ENCODE results near the gene ANKRD33. TPM values are rescaled to one million over a fixed set of nuclear protein-coding genes. Genes with fewer than 3 reads are reported as not detected.

Gene ANKRD33
- total RNA-seq, 1 experiment from 2014 or later: 0.81 TPM

DNA sequence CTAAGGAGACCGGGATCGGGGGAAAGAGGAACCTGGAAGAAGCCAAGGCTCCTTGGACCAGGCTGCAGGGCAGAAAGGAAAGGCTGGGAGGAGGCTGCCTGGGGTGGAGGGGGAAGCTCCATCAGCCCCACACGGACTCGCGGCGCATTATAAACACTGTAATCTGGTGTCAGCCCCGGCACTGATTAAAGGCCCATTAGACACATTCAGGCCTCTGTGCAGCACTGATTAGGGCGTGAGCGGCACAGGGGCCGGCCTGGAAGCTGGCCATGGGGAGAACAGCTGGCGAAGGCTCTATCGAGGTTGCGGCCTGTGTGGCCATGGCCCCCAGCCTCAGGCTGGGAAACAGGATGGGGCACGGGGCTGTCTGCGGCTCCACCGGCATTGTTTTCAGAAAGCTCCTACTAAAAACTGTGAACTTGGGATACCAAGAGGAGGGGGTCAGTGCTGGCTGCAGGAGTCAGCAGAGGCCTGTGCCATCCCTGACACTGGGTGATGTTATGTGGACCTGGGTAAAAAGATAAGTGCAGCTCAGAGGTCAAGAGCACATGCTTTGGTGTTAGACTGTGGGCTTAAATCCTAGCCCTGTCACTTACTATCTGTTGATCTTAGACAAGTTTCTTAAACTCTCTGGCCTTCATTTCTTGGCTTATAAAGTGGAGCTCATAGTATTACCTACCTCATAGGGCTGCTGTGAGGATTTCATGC is 30.0 kb downstream of the ANKRD33 start:
- Histone ChIP-seq H3K79me1 (ENCODE audit: insufficient read depth, low read depth, low read length, poor library complexity, severe bottlenecking) (no peaks in the 10 kb centered on the region), H2BK20ac (ENCODE audit: low read depth, low read length, poor library complexity, severe bottlenecking) (no peak overlapping the region), H4K5ac (ENCODE audit: insufficient read length, low read depth, low read length) (no peak overlapping the region), H3K9me3 (ENCODE audit: control insufficient read depth, low read depth, low read length) (no peaks in the 10 kb centered on the region), H3K4ac (ENCODE audit: low read depth, low read length) (no peak overlapping the region), H3K18ac (ENCODE audit: insufficient read length, low read depth, low read length) (no peak overlapping the region), H3K14ac (ENCODE audit: insufficient read depth, low read length) (no peak overlapping the region; the same call in 1 of the 2 replicates), H3K79me2 (ENCODE audit: insufficient read depth, low read length) (no peaks in the 10 kb centered on the region), H4K8ac (replicated peaks; ENCODE audit: insufficient read length, low read depth, low read length) (no peak overlapping the region), H3K56ac (ENCODE audit: insufficient read length, low read depth, low read length) (no peak overlapping the region), H3K23ac (ENCODE audit: insufficient read length, low read depth, low read length) (no peak overlapping the region), H2BK5ac (ENCODE audit: insufficient read length, low read length) (no peak overlapping the region), H2AFZ (ENCODE audit: low read length) (no peak overlapping the region), H2AK5ac (ENCODE audit: insufficient read length, low read length) (no peak overlapping the region), H3T11ph (ENCODE audit: low read length) (no peak overlapping the region), H3K27ac (ENCODE audit: insufficient read length, low read depth, low read length) (no peak overlapping the region), H2BK12ac (ENCODE audit: insufficient read length, low read depth, low read length) (no peak overlapping the region), H3K9ac (ENCODE audit: extremely low read depth, insufficient read length, low read length) (no peak overlapping the region), H4K91ac (ENCODE audit: insufficient read length, low read depth, low read length) (no peak overlapping the region), H2BK15ac (ENCODE audit: low read depth, low read length) (no peak overlapping the region), H4K20me1 (ENCODE audit: control insufficient read depth, insufficient read depth, insufficient read length) (no peaks in the 10 kb centered on the region), H3K23me2 (ENCODE audit: insufficient read length, low read depth, low read length, poor library complexity, severe bottlenecking) (no peaks in the 10 kb centered on the region), H2BK120ac (ENCODE audit: low read depth, low read length, poor library complexity, severe bottlenecking) (no peak overlapping the region), H3K27me3 (ENCODE audit: insufficient read depth, low read length) (no peaks in the 10 kb centered on the region), H3K4me1 (ENCODE audit: insufficient read depth, low read length) (no peaks in the 10 kb centered on the region; the same call in 1 of the 2 replicates), H3K4me2 (ENCODE audit: insufficient read depth, insufficient read length, low read length) (no peak overlapping the region)
- WGBS (ENCODE audit: extremely low coverage, insufficient read length, low lambda C conversion rate): no CpG with 5 or more reads among the region's 16 CpGs
- H3K27me3 Mint-ChIP-seq (ENCODE audit: low read depth): peaks cover 15% of the 10 kb centered on the region
- H3K9me3 Mint-ChIP-seq: no peaks in the 10 kb centered on the region
- TF ChIP-seq, protein P1, sequence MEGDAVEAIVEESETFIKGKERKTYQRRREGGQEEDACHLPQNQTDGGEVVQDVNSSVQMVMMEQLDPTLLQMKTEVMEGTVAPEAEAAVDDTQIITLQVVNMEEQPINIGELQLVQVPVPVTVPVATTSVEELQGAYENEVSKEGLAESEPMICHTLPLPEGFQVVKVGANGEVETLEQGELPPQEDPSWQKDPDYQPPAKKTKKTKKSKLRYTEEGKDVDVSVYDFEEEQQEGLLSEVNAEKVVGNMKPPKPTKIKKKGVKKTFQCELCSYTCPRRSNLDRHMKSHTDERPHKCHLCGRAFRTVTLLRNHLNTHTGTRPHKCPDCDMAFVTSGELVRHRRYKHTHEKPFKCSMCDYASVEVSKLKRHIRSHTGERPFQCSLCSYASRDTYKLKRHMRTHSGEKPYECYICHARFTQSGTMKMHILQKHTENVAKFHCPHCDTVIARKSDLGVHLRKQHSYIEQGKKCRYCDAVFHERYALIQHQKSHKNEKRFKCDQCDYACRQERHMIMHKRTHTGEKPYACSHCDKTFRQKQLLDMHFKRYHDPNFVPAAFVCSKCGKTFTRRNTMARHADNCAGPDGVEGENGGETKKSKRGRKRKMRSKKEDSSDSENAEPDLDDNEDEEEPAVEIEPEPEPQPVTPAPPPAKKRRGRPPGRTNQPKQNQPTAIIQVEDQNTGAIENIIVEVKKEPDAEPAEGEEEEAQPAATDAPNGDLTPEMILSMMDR (conservative IDR thresholded peaks at IDR 0.05): no peak
- no peak for DNase-seq
- no peaks in the 10 kb centered on the region for H3K36me3 Mint-ChIP-seq (ENCODE audit: insufficient read depth in 1 of 3, low read depth in 3 of 3)
- H3K27ac Mint-ChIP-seq: no peak overlapping the region
- peaks cover 21 to 33% of the 10 kb centered on the region in 2 experiments for H3K4me1 Mint-ChIP-seq
- H3K4me3 Mint-ChIP-seq: no peak overlapping the region; a peak in 1 of 5 replicates

All from H9 (cell line).